GM23248 (cell line): ENCODE data around the gene NEUROD6.

Experiments used
- EZH2 ChIP-seq: fragments of 200-600 bp; sonication (generic); IDR thresholded peaks from 2 replicates; pipeline ENCODE4 v1.6.1; 2018; ENCODE audit warnings: antibody characterized with exemption, mild to moderate bottlenecking; ENCODE audit not compliant: insufficient read depth, poor library complexity, severe bottlenecking
- EZH2phosphoT487 ChIP-seq: fragments of 200-600 bp; sonication (generic); IDR thresholded peaks from 2 replicates; pipeline ENCODE4 v1.6.1; 2018; ENCODE audit warnings: antibody characterized with exemption, moderate library complexity, mild to moderate bottlenecking, low read depth; ENCODE audit not compliant: insufficient read depth

DNA sequence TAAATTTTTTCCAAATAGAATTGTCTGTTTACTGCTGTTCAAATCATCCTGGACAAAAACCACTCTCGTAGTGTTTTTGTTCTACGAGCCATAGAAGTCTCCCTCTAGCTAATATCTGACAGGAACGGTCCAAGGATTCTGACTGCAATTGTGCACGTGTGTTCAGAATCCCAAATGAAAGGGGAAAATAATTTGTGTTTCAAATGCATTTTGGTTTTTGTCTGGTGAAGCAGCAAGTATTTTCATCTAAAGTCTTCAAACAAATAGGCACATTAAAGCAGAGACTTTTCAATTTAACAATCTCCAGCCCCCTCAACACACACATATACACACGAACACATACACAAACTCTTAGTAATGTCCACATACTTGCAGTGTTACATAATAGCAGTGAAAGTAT, 475 bp downstream of the NEUROD6 start:
- TF ChIP-seq EZH2 (no peak), EZH2phosphoT487 (no peak)
